Testis (tissue), 3 donors: ENCODE data around the gene KLF13. TPM values are rescaled to one million over a fixed set of nuclear protein-coding genes. Genes with fewer than 3 reads are reported as not detected.

Source experiments
- DNase-seq: peaks from one replicate; pipeline ENCODE4 v3.0.0-alpha.2; 2019
- H3K27ac ChIP-seq, 2 donors: fragments of 200-600 bp; sonication (generic); one replicate each; pipeline ENCODE4 v1.5.1; 2019
- H3K27me3 ChIP-seq: fragments of 200-600 bp; sonication (generic); one replicate; pipeline ENCODE4 v1.5.1; 2019
- H3K36me3 ChIP-seq: fragments of 200-600 bp; sonication (generic); one replicate; pipeline ENCODE4 v1.5.1; 2017; ENCODE audit warnings: low read depth; ENCODE audit errors: missing control alignments
- H3K4me1 ChIP-seq: fragments of 200-600 bp; sonication (generic); one replicate; pipeline ENCODE4 v1.5.1; 2019
- H3K4me3 ChIP-seq, 2 donors: fragments of 200-600 bp; sonication (generic); one replicate each; pipeline ENCODE4 v1.5.1; 2017 to 2019
- H3K9me3 ChIP-seq: fragments of 200-600 bp; sonication (generic); one replicate; pipeline ENCODE4 v1.5.1; 2017
- CTCF ChIP-seq, 3 experiments: fragments of 450-650 bp in 2 of 3; fragments of 200-600 bp in 1 of 3; sonication (generic) in 1 of 3; IDR thresholded peaks; one replicate each; pipeline ENCODE4 v1.5.1; 2016 to 2019; ENCODE audit warnings: antibody characterized with exemption in 3 of 3, mild to moderate bottlenecking in 2 of 3, moderate library complexity in 1 of 3
- POLR2A ChIP-seq: fragments of 450-650 bp; IDR thresholded peaks from one replicate; pipeline ENCODE4 v1.6.1; 2017; ENCODE audit warnings: antibody characterized with exemption, mild to moderate bottlenecking, moderate library complexity
- WGBS, 2 donors: methylation state at CpG; one replicate each; pipeline ENCODE4 v1.1.5; 2018; 5-methylcytosine and 5-hydroxymethylcytosine counted together
- intact Hi-C: fragments of 100-400 bp; cut with DNase I; formaldehyde crosslinking; loops from one replicate; pipeline ENCODE4 v1.15.1; 2023; ENCODE audit warnings: low total_unique reads
- polyA plus RNA-seq: library from polyadenylated mRNA; stranded (reverse); fragments of 350-450 nt; fragmentation: Illumina TruSeq; extraction: RNeasy Lipid Tissue Mini Kit (QIAGEN cat#74804); gene quantifications from one replicate; pipeline ENCODE4 v1.2.3, GENCODE V29; 2014; ENCODE audit warnings: low read depth, low replicate concordance; ENCODE audit not compliant: insufficient read depth
- total RNA-seq, 2 donors: library from RNA; depleted of rRNA; stranded (reverse); fragments of >200 nt; gene quantifications; one replicate each; pipeline ENCODE4 v1.2.3, GENCODE V29; 2016

Gene KLF13
- total and polyA plus RNA-seq, 3 donors from 2014 or later = 41.9 to 61.7 (median 45.7) TPM

DNA sequence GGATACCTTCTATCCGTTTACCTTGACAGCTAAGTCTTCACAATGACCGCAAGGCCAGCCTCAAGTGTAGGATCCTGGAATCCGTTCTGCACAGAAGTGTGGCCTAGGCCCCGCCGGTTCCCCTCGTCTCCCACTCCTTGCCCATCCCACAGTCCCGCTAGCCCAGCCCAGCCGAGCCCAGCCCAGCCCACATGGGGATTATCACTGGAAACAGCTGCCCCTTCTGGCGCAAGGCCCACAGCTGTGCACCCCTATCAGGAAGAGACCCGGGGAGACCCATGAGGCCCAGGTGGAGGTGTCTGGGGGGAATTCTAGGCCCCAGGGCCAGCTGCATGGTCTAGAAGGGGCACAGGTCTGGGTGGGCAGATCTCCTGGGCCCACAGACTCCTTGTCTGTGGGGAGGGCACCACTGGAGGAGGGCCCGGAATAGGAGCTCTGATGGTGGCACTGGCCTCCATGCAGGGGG, 27.9 kb upstream of the KLF13 start:
- DNase-seq = peak; percentile 12
- WGBS, 2 donors = 88 to 92% methylated on average over 10 to 11 of the region's 11 CpGs

GRCh38 chr15:31300208-31300661, 26.4 kb upstream of the KLF13 start:
- 67 to 100% methylated on average over 1 to 10 of the region's 10 CpGs for WGBS, 2 donors
- TF ChIP-seq POLR2A = no peak
- TF ChIP-seq CTCF (IDR thresholded peaks at IDR 0.05) = no peak
- peak; percentile 62 for DNase-seq
- Histone ChIP-seq H3K36me3 (no peaks in the 10 kb centered on the region), H3K4me1 (no peaks in the 10 kb centered on the region), H3K9me3 (no peaks in the 10 kb centered on the region), H3K27me3 (no peaks in the 10 kb centered on the region), H3K27ac (no peak overlapping the region), H3K4me3 (no peak overlapping the region)
- intact Hi-C loops = no loop called here

More for the DNA sequence above, 27.9 kb upstream of the KLF13 start:
- no peaks in the 10 kb centered on the region for H3K36me3 ChIP-seq
- intact Hi-C loops = no loop called here
- no peak overlapping the region for H3K4me3 ChIP-seq
- no peaks in the 10 kb centered on the region for H3K9me3 ChIP-seq
- H3K27ac ChIP-seq = no peak overlapping the region
- TF ChIP-seq CTCF (IDR thresholded peaks at IDR 0.05) (no peak), POLR2A (no peak)
- H3K4me1 ChIP-seq = no peaks in the 10 kb centered on the region
- H3K27me3 ChIP-seq = no peaks in the 10 kb centered on the region

- Histone ChIP-seq H3K4me1 (no peaks in the 10 kb centered on the region), H3K9me3 (no peaks in the 10 kb centered on the region), H3K27me3 (no peaks in the 10 kb centered on the region), H3K36me3 (no peaks in the 10 kb centered on the region), H3K27ac (no peak overlapping the region), H3K4me3 (no peak overlapping the region)
- DNase-seq = peak; percentile 9
- intact Hi-C loops = no loop called here
- TF ChIP-seq POLR2A (no peak), CTCF (IDR thresholded peaks at IDR 0.05) (no peak)
- 64 to 72% methylated on average over 14 to 16 of the region's 16 CpGs for WGBS, 2 donors
These were observed 25.5 kb upstream of the KLF13 start for GRCh38 chr15:31300981-31301672.

GRCh38 chr15:31301673-31301990, 25.0 kb upstream of the KLF13 start:
- peak; percentile 12 for DNase-seq
- Histone ChIP-seq H3K36me3 (no peaks in the 10 kb centered on the region), H3K9me3 (no peaks in the 10 kb centered on the region), H3K4me1 (no peaks in the 10 kb centered on the region), H3K27ac (no peak overlapping the region), H3K27me3 (no peaks in the 10 kb centered on the region), H3K4me3 (no peak overlapping the region)
- TF ChIP-seq POLR2A = no peak
- no peak for TF ChIP-seq CTCF (IDR thresholded peaks at IDR 0.05)
- intact Hi-C loops = no loop called here
- WGBS, 2 donors = 59 to 68% methylated on average over 4 of the region's 4 CpGs
